ENCODE measurements around the gene PIGH. TPM values are rescaled to one million over a fixed set of nuclear protein-coding genes. Genes with fewer than 3 reads are reported as not detected.

Gene PIGH
- polyA plus RNA-seq, 1 donor from 2014 or later: 91.8 TPM

DNA sequence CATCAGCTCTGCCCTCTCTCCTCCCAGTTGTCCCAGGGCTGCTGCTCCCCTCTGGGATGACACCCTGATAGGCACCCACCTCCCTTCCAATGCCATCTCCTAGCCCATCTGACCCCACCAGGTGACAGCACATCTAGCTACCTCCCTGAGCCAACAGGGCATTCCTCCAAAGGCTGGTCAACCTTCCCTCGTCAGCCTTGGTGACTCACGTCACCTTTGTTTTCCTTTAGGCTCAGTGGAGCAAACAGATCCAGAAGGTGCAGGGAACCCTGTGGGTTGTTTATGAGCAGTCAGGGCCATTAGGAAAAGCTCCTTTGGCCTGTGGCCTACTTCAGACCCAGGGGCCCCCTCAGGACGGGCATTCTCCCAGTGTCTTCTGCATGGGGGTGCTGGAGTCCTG is 32.4 kb downstream of the PIGH start:
- Histone ChIP-seq H3K27ac (ENCODE audit: low read length) (no peak overlapping the region), H3K9me2 (ENCODE audit: insufficient read depth, low read length) (no peaks in the 10 kb centered on the region), H3F3A (ENCODE audit: insufficient read depth, low read length, poor library complexity, severe bottlenecking) (no peaks in the 10 kb centered on the region), H3K4me2 (ENCODE audit: low read length) (no peak overlapping the region), H4K20me1 (ENCODE audit: insufficient read depth) (no peaks in the 10 kb centered on the region), H3K4me3 (ENCODE audit: low read length) (no peak overlapping the region), H3K36me3 (ENCODE audit: insufficient read depth, low read length) (no peaks in the 10 kb centered on the region), H3K9me3 (ENCODE audit: low read length) (no peaks in the 10 kb centered on the region), H2AFZ (ENCODE audit: low read depth, low read length) (no peak overlapping the region), H3K79me2 (replicated peaks; ENCODE audit: insufficient read depth, low read length) (no peaks in the 10 kb centered on the region), H3K27me3 (ENCODE audit: insufficient read depth, low read depth, low read length) (no peaks in the 10 kb centered on the region), H3K9ac (ENCODE audit: low read length) (no peak overlapping the region)
- TF ChIP-seq EP300 (conservative IDR thresholded peaks at IDR 0.05; ENCODE audit: poor library complexity, severe bottlenecking) (no peak), TAF1 (IDR thresholded peaks at IDR 0.05; ENCODE audit: low read depth) (no peak), MXI1 (conservative IDR thresholded peaks at IDR 0.05; ENCODE audit: poor library complexity, severe bottlenecking) (no peak), RAD21 (conservative IDR thresholded peaks at IDR 0.05) (no peak), POLR2AphosphoS5 (IDR thresholded peaks at IDR 0.05) (no peak), EZH2 (IDR thresholded peaks at IDR 0.05; ENCODE audit: borderline replicate concordance, insufficient read depth, low read length, poor library complexity, severe bottlenecking) (no peak), SMC3 (conservative IDR thresholded peaks at IDR 0.05; ENCODE audit: poor library complexity) (no peak)
- TF ChIP-seq, protein P1, sequence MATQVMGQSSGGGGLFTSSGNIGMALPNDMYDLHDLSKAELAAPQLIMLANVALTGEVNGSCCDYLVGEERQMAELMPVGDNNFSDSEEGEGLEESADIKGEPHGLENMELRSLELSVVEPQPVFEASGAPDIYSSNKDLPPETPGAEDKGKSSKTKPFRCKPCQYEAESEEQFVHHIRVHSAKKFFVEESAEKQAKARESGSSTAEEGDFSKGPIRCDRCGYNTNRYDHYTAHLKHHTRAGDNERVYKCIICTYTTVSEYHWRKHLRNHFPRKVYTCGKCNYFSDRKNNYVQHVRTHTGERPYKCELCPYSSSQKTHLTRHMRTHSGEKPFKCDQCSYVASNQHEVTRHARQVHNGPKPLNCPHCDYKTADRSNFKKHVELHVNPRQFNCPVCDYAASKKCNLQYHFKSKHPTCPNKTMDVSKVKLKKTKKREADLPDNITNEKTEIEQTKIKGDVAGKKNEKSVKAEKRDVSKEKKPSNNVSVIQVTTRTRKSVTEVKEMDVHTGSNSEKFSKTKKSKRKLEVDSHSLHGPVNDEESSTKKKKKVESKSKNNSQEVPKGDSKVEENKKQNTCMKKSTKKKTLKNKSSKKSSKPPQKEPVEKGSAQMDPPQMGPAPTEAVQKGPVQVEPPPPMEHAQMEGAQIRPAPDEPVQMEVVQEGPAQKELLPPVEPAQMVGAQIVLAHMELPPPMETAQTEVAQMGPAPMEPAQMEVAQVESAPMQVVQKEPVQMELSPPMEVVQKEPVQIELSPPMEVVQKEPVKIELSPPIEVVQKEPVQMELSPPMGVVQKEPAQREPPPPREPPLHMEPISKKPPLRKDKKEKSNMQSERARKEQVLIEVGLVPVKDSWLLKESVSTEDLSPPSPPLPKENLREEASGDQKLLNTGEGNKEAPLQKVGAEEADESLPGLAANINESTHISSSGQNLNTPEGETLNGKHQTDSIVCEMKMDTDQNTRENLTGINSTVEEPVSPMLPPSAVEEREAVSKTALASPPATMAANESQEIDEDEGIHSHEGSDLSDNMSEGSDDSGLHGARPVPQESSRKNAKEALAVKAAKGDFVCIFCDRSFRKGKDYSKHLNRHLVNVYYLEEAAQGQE (IDR thresholded peaks at IDR 0.05; ENCODE audit: borderline replicate concordance): no peak
- TF ChIP-seq, protein P2, sequence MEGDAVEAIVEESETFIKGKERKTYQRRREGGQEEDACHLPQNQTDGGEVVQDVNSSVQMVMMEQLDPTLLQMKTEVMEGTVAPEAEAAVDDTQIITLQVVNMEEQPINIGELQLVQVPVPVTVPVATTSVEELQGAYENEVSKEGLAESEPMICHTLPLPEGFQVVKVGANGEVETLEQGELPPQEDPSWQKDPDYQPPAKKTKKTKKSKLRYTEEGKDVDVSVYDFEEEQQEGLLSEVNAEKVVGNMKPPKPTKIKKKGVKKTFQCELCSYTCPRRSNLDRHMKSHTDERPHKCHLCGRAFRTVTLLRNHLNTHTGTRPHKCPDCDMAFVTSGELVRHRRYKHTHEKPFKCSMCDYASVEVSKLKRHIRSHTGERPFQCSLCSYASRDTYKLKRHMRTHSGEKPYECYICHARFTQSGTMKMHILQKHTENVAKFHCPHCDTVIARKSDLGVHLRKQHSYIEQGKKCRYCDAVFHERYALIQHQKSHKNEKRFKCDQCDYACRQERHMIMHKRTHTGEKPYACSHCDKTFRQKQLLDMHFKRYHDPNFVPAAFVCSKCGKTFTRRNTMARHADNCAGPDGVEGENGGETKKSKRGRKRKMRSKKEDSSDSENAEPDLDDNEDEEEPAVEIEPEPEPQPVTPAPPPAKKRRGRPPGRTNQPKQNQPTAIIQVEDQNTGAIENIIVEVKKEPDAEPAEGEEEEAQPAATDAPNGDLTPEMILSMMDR (IDR thresholded peaks at IDR 0.05; ENCODE audit: poor library complexity, severe bottlenecking): no peak

DNA sequence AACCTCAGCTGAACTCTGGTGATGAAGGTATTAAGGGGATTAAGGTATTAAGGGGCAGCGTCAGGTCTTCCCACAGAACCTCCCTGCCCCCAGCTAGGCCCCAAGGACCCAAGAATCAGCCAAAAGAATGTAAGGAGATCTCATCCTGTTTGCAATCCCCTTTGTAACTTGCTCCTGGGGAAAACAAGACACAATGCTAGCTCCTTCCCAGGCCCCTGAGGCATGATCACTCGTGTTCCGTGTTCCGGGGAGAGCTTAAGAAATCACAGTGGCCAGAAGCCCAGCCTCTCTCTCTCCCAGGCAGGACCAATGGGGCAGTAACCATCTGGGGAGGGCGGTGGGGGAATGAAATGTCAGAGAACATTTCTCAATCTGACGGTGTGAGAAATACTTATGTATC is 33.2 kb downstream of the PIGH start:
- H2AFZ ChIP-seq (ENCODE audit: low read depth, low read length): no peak overlapping the region
- H3K4me2 ChIP-seq (ENCODE audit: low read length): no peak overlapping the region
- H3K4me3 ChIP-seq (ENCODE audit: low read length): no peak overlapping the region
- H3F3A ChIP-seq (ENCODE audit: insufficient read depth, low read length, poor library complexity, severe bottlenecking): no peaks in the 10 kb centered on the region
- H3K9ac ChIP-seq (ENCODE audit: low read length): no peak overlapping the region
- H4K20me1 ChIP-seq (ENCODE audit: insufficient read depth): no peaks in the 10 kb centered on the region
- H3K79me2 ChIP-seq (replicated peaks; ENCODE audit: insufficient read depth, low read length): no peaks in the 10 kb centered on the region
- no peaks in the 10 kb centered on the region for H3K27me3 ChIP-seq (ENCODE audit: insufficient read depth, low read depth, low read length)
- TF ChIP-seq RAD21 (conservative IDR thresholded peaks at IDR 0.05) (no peak), POLR2AphosphoS5 (IDR thresholded peaks at IDR 0.05) (no peak), TAF1 (IDR thresholded peaks at IDR 0.05; ENCODE audit: low read depth) (no peak), SMC3 (conservative IDR thresholded peaks at IDR 0.05; ENCODE audit: poor library complexity) (no peak), EP300 (conservative IDR thresholded peaks at IDR 0.05; ENCODE audit: poor library complexity, severe bottlenecking) (no peak), MXI1 (conservative IDR thresholded peaks at IDR 0.05; ENCODE audit: poor library complexity, severe bottlenecking) (no peak), EZH2 (IDR thresholded peaks at IDR 0.05; ENCODE audit: borderline replicate concordance, insufficient read depth, low read length, poor library complexity, severe bottlenecking) (no peak)
- TF ChIP-seq, protein P1 (IDR thresholded peaks at IDR 0.05; ENCODE audit: borderline replicate concordance): no peak
- TF ChIP-seq, protein P2 (IDR thresholded peaks at IDR 0.05; ENCODE audit: poor library complexity, severe bottlenecking): no peak
- H3K36me3 ChIP-seq (ENCODE audit: insufficient read depth, low read length): no peaks in the 10 kb centered on the region
- H3K9me2 ChIP-seq (ENCODE audit: insufficient read depth, low read length): no peaks in the 10 kb centered on the region
- H3K27ac ChIP-seq (ENCODE audit: low read length): no peak overlapping the region
- no peaks in the 10 kb centered on the region for H3K9me3 ChIP-seq (ENCODE audit: low read length)
